GM18861 (cell line): ENCODE measurements around the gene CWC22.
"Not testable (repeated sequence)": the region's sequence is repeated elsewhere in the genome, so short reads cannot be mapped to it uniquely, and the experiment has no call there.

ENCODE experiments used
- ATAC-seq: cut with Tn5 transposase; IDR thresholded peaks from one replicate; pipeline ENCODE4 v1.9.1; 2021; ENCODE audit not compliant: unreplicated experiment

CWC22 gene

DNA sequence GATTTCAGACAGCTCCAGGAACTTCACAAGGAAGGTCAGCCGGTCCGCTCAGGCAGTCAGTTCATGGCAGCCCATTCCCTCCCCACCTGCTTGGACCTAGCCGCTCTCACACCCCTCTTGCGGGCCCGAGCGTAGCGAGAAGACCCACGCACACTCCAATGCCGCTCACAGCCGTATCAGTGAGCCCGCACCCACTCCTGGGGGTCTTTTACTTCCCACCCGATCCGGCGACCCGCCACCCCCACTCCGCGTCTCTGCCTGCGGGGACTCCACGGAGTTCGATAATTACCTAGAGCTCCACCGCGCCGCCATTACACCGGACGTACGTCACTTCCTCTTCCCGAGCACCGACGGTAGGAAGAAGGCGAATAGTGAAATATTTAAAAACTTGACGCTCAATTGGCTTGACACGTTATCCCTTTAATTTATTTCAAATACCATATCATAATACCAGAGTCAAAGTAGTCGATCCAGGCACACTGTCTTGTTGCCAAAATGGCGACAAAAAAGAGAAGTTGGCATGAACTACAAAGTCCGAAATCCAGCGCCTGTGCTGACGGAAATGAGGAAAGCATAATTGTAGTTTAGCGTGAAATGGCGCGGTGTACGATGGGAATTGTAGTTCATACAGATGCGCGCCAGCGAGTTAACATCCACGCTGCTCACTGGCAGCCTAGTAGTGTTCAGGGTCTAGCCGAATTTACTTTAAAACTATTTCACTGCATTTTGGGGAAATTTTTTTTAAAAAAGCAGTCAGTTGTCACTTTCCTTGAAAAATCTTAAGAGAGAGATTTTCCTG lies at the start of gene CWC22:
Gene CWC22 (minus strand): TSS at position 517 of the 799 bp plus-strand sequence. CDS start 13,956 bp downstream, outside the sequence.
- ATAC-seq = peak; percentile 98

DNA sequence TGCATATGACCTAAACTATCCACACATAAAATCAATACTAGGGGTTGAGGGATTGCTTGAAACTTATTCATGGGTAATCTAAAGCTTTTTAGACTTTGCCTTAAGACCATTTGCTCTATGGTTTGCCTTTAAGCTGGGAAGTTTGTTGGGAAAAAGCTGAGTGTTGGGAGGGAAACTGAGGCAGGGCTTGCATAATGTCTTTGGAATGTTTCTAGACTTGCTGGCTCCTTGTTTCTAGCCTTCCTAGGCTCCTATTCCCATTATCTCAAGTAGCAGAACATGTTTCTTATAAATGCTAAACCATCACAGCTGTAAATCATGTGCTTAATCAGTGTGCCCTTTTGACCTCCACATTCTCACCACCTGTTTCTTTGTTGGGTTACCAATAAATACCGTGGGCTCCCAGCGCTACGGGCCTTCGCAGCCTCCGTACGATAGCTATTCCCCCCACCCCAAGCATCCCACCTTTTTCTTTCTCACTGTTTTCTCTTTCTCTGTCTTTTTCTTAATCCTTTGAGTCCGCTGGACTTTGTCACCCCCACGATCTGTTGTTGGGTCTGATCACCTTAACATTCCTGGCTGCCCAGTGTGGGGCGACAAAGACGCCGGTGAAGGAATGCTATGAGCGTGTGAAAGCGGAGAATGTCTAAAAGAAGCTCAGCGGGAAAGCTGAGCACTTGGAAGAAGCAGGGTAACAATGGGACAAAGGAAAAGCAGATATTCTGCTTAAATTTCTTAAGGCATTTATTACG lies 49.4 kb upstream of the CWC22 start:
- ATAC-seq = no peak

DNA sequence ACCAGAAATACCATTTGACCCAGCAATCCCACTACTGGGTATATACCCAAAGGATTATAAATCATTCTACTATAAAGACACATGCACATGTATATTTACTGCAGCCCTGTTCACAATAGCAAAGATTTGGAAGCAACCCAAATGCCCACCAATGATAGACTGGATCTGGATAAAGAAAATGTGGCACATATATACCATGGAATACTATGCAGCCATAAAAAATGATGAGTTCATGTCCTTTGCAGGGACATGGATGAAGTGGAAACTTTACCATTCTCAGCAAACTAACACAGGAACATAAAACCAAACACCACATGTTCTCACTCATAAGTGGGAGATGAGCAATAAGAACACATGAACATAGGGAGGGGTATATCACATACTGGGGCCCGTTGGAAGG lies 47.5 kb upstream of the CWC22 start:
- ATAC-seq = not testable (repeated sequence)

DNA sequence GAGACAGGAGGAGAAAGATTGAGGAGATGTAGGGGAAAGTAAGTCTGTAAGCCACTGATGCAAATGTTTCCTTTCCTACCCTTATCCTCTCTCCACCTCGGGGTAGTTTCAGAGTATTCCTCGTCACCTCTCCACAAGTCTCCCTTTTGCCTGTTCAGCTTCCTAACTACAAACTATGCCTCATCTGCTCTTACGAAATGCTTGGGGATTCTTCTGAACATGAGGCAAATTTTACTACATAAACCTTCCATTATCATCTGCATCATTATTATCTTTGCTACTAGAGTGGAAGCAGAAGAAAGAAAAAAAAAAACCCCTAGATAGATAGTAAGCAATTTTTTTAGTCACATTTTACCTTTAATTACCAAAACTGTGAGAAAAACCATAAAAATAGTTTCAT lies 43.1 kb upstream of the CWC22 start:
- no peak for ATAC-seq

DNA sequence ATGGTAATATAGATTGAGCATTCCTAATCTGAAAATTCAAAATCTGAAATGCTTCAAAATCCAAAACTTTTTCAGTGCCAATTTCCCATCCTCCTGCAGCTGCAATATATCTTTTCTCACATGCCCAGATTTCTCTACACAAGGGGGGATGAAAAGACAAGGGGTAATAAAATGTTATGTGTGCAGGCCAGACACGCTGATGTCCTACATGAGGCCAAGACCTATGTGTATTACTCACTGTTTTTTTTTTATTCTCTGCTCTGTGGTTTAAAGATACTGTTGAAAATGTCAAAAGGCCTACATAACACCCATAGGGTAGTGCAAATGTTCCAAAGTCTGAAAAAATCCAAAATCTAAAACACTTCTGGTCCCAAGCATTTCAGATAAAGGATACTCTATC lies 41.2 kb upstream of the CWC22 start:
- ATAC-seq = no peak

DNA sequence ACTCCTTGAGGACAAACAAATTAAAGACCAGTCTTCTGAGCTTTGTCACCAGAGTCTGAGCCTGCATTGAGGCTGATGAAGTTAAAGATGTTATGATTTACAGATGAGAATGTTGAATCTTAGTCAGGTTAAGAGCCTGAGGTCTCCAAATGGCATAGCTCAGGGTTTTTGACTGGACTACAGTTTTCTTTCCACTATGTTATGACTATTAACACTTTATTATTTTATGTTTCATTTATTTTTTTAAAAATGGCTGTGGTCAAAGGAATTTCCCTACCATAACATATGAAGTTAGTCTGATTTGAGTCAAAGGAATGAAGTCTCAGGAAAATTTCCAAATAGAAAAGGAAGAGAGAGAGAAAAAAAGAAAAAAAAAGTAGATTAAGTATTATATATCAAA lies 39.7 kb upstream of the CWC22 start:
- ATAC-seq = no peak

DNA sequence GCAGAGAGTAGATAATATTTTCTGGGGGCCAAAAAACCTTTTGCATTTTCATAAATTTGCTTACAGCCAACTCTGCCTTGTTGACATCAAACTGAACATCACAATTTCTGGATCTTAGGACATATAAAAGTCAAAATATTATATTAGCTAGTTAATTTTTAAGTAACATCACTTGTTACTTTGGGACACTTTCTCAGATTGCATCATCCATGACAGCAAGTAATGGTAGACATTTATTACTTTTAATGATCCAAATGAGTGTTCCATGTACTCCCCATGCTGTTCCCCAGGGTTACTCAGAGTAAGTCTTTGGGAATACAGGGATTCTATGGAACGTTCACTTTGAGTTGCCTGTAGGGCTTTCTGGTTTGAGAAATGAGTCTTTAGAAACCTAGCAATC lies 39.1 kb upstream of the CWC22 start:
- ATAC-seq = no peak

DNA sequence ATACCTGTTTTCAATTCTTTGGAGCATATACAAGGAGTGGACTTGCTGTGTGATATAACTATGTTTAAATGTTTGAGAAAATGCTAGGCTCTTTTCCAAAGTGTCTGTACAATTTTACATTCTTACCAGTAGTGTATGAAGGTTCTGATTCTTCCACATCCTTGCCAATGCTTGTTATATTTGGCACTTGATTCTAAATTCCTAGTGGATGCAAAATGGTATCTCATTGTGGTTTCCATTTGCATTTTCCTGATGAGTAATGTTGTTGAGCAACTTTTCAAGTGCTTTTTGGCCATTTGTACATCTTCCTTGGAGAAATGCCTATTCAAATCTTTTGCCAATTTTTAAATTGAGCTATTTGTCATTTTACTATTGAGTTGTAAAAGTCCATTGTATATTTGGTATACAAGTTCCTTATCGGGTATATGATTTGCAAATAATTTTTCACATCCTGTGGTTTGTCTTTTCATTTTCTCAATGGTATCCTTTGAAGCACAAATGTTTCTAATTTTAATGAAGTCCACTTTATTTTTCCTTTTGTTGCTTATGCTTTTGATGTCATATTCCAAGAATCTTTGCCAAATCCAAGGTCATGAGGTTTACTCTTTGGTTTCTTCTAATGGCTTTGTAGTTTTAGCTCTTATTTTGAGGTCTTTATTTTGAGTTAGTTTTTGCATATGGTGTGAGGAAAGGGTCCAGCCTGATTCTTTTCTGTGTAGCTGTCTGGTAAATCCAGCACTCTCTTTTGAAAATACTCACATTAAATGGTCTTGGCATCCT lies 33.2 kb upstream of the CWC22 start:
- ATAC-seq = no peak

DNA sequence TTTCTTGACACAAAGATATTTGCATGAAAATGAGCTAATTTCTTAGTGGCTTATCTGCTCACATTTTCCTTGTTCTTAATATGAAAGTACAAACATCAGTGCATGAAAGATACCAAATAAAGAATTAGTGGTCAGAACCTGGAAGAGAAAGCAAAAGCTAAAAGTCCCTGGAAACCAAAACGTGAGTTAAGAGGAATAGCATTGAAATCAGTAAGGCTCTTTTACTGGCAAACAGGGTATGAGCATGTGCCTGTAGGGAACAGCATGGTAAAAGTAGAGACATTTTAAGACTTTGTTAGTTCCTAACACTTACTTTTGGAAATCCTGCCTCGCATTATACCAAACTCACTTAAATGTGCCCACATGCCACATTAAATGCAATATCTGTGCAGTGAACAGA lies 31.9 kb upstream of the CWC22 start:
- no peak for ATAC-seq

DNA sequence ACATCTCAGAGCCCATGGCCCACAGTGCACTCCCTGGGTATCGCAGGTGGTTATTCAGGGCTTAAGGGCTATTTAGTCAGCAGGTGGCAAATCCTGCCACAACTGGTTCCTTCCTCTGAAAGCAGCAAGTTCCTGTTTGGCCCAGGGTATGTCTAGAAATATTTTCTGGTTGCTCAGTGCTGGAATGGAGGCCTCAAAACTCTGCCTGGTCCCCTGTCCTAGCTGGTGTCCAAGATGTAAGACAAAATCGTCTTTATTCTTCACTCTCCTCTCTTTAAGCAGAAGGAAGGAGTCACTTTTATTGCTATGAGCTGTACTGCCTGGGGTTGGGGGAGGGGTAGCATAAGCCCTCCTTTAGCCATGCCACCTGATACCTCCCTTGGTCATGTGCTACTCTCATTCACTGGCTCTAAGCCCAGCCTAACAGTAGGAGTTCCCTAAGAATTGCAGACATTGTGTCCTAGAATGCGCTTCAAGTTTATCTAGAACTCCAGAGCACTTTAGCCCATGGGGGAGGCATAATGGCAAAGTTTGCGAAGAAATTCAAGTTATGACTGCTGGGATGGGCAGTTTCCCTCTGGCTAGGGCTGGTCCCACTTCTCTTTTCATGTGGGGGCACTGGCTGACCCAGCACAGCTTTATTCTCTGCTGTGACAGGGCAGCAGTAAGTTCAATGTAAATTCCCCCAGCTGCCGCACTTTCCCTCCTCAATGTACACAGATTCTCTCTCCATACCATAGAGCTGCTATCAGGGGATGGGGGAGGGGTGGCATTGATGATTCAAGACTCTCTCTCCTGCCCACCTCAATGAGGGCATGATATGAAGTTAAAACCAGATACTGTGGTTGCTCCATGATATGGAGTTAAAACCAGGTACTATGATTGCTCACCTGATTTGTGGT lies 27.1 kb upstream of the CWC22 start:
- ATAC-seq = no peak

DNA sequence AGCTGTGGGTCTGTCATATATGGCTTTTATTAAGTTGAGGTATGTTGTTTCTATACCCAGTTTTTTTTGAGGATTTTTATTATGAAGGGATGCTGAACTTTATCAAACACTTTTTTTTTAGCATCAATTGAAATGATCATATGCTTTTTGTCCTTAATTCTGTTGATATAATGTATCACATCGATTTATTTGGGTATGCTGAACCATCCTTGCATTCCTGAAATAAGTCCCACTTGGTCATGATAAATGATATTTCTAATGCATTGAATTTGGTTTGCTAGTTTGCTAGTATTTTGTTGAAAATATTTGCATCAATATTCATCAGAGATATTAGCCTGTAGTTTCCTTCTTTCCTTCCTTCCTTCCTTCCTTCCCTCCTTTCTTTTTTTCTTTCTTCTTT lies 22.5 kb upstream of the CWC22 start:
- ATAC-seq = no peak

DNA sequence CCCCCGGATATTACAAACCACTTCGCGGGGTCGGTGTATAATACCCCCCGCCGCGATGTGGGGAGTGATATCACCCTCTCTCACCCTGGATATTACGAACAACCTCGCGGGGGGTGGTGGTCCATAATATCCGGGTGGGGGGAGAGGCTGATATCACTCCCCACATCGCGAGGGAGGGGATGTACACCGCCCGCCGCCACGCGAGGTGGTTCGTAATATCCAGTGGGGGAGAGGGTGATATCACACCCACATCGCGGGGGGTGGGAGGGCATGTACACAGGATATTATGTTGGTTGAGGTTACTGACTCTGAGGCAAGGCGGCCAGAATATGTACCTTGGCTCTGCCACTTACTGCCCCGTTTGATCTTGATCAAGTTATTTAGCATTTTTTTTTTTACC lies 14.8 kb upstream of the CWC22 start:
- no peak for ATAC-seq

DNA sequence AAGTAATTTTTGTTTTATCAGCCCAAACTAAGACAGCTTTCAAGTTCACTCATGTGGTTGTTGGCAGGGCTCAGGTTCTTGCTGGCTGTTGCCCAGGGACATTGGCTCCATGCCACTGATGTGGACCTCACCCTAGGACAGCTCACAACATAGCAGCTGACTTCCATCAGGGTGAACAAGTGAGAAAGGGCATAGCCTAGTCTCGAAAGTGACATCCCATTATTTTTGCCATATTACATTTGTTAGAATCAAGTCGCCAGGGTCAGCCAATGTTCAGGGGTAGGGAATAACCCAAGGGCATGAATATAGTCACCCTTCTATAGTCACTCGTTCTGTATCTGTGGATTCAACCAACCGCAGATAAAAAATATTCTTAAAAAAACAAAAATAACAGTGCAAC lies 10.7 kb upstream of the CWC22 start:
- ATAC-seq = no peak

DNA sequence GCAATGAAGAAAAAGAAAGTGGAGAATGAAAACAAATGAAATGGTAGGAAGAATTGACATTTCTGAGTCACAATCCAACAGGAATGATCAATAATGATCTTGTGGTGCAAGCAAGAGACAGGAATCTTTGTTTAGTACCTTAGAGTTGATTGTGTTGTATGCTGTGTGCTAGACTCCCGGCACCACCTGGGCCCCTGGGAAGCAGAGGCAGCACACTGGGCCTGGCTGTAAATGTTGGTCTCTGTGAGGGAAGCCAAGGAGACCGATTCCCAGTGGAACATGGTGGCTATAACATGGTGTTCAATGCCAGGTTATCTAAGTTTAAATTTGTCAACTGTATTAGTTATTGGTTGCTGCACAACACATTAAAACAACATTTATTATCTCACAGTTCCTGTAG lies 9.8 kb upstream of the CWC22 start:
- no peak for ATAC-seq

DNA sequence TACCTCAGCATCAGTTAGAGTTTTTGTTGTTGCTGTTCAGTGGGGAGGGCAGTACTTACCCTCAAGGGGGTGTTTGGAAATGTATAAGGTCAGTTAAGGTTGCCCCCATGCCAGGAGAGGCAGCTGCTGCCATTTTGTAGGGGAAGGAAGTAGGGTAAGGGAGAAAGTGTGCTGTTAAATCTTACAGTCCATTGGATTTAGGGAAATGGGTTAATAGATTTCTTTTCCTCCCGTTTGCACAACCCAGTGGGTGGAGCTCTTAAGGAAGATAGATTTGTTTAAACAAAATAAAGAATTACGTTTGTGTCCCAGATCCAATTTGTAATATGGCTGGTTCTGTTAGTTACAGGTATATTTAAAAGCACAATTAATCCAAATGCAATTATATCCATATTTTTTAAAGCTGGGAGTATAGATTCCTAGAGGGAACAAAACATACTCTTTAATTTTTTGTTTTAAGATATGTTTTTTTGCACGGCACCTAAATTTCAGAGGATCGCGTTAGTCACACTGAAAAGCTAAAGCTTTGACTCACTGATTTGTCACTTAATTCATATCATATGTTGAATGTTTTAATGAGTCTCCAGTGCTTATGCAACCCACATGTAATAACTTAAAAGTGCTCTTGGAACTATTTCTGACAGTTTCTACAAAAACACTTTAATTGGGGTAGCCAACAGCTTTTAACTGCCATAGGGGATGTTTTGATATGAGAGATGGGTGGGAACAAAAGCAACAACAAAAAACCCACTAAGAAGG lies 9.0 kb upstream of the CWC22 start:
- no peak for ATAC-seq

DNA sequence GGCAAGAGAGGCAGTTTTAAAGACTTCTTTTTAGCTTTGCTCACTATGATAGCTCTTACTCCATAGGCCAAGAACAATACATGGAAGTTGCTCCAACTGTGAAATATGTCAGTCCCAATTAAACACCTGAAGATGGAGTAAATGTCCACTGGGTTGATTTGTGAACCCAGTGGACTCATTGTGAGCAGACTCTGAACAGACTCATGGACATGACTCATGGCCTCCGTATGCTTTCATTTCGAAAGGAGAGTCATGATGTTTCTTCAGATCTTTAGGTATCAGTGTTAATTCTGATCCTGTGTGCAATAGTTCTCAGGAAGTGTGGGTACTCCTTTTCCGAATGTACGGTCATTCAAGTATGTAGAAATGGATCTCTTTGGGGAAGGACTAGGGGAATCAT lies 5.4 kb upstream of the CWC22 start:
- ATAC-seq = no peak

DNA sequence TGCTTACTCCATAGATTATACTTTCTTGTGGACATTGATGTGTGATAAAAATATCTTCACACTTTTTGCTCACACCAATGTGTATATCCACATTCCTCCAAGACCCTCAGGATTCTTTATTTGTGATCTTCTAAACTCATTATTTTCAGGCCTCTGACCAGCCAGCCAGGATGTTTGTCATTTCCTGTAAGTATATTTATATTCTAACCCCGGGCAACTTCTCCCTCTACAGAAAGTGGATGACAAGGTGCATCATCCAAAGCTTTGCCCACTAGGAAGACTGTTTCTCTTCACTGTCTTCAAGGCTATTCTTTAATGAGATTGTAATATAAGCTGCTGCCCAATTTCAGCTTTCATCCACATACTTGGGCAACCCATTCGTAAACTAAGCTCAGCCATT lies 3.6 kb upstream of the CWC22 start:
- no peak for ATAC-seq

DNA sequence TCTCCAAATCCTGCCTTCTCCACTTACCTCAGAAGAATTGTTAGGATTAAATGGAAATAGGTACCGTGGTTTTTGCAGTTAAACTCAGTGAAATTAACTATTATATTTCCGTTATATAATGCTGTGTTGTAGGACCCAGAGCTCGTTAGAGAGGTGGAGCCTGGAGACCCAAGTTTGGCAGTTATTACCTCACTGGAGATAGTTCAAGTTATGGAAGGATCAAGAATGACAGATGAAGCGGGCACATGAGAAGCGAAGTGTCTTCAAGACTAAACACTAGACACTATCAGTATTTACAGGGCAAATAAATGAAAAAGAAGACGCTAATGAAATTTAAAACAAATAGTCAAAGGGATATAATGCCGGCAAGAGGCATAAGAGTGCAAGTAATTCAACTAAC lies 866 bp downstream of the CWC22 start:
- no peak for ATAC-seq

DNA sequence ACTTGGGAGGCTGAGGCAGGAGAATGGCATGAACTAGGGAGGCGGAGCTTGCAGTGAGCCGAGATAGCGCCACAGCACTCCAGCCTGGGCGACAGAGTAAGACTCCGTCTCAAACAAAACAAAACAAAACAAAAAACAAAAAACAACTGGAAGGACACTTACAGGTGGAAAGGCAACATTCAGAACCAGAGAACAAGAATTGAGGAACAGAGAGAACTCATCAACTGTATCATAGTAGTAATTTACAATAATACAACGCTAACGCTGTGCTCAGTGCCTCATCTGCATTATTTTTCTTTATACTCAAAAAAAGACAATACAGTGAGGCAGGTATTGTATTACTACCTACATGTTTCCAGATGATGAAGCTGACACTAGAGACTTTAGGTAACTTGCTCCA lies 1.6 kb downstream of the CWC22 start:
- not testable (repeated sequence) for ATAC-seq

DNA sequence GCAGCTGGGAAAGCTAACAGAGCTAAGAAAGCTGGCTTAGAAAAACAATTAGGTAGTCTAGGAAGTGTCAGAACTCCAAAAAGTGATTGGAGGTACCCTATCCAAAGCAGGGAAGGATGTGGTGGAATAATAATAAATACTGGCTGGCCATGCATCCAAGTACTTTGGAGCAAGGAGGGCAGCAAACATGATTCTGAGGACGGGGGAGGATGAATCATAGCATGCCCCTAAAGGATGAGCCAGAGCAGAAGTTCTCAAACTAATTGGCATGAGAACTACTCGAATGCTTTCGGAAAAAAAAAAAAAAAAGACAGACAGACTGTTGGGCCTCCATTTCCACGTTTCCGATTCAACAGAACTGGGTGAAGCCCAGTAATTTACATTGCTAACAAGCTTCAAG lies 2.4 kb downstream of the CWC22 start:
- ATAC-seq = no peak
